Right atrium auricular region (tissue), 2 donors: ENCODE data around the gene RASAL2. TPM values are rescaled to one million over a fixed set of nuclear protein-coding genes. Genes with fewer than 3 reads are reported as not detected.

Source experiments
- DNase-seq: peaks from one replicate; pipeline ENCODE4 v3.0.0-alpha.2; 2019; ENCODE audit warnings: low spot score
- H3K27ac ChIP-seq, 2 donors: fragments of 200-600 bp; sonication (generic); 1 replicate in 1 of 2; 2 replicates in 1 of 2; pipeline ENCODE4 v1.5.1; 2016 to 2019
- H3K27me3 ChIP-seq, 2 donors: fragments of 200-600 bp; sonication (generic); one replicate each; pipeline versions ENCODE4 v1.5.1 to v1.6.0; 2017 to 2019
- H3K36me3 ChIP-seq: fragments of 200-600 bp; sonication (generic); one replicate; pipeline ENCODE4 v1.5.1; 2016
- H3K4me1 ChIP-seq, 2 donors: fragments of 200-600 bp; sonication (generic); one replicate each; pipeline versions ENCODE4 v1.5.1 to v1.6.0; 2017 to 2019
- H3K4me3 ChIP-seq, 2 donors: fragments of 200-600 bp; sonication (generic); 1 replicate in 1 of 2; 2 replicates in 1 of 2; pipeline ENCODE4 v1.5.1; 2017 to 2019; ENCODE audit warnings: mild to moderate bottlenecking in 1 of 2, moderate library complexity in 1 of 2
- H3K9me3 ChIP-seq, 2 donors: fragments of 200-600 bp; sonication (generic); one replicate each; pipeline ENCODE4 v1.5.1; 2019
- total RNA-seq, 2 donors: library from RNA; depleted of rRNA; stranded (reverse); fragments of >200 nt; gene quantifications; one replicate each; pipeline ENCODE4 v1.1.0, GENCODE V29; 2016
- TF ChIP-seq, protein P1 (sequence below), 2 donors: fragments of 200-600 bp; sonication (generic); IDR thresholded peaks; one replicate each; pipeline ENCODE4 v1.5.1; 2019; ENCODE audit warnings: antibody characterized with exemption in 2 of 2

The RASAL2 gene
- total RNA-seq, 2 donors from 2014 or later, result 34.1 to 44.7 TPM

DNA sequence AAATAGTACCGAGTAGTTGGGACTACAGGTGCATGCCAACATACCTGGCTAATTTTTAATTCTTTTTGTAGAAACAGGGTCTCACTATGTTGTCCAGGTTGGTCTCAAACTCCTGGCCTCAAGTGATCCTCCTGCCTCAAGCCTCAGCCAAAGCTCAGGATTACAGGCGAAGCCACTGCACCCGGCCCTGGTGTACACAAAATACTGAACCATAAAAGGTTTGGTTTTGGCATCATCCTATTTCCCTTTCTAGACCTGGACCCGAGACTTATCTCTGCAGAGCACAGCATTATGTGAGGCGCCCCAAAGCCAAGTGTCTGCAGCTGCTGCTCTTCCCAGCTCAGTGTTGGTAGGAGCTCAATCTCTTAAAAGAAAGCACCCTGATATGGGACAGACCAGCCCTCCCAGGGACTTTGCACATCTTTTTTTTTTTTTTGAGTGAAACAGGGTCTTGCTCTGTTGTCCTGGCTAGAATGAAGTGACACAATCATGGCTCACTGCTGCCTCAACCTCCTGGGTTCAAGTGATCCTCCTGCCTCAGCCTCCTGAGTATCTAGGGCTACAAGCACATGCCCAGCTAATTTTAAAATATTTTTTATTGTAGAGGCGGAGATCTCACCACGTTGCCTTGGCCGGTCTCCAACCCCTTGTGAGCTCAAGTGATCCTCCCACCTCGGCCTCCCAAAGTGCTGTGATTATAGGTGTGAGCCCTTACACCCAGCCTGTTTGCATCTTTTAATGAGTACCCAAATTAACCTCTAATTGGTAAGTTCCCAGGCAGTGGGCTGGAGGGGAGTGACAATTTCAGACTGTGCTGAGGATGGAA lies 439.4 kb downstream of the RASAL2 start:
- H3K27me3 ChIP-seq, result no peaks in the 10 kb centered on the region
- H3K4me1 ChIP-seq, result peaks cover 0 to 35% of the 10 kb centered on the region in 2 donors
- peak; percentile 52 for DNase-seq
- H3K27ac ChIP-seq, result no peak overlapping the region
- no peak overlapping the region for H3K4me3 ChIP-seq
- H3K9me3 ChIP-seq, result no peaks in the 10 kb centered on the region
- TF ChIP-seq, protein P1, sequence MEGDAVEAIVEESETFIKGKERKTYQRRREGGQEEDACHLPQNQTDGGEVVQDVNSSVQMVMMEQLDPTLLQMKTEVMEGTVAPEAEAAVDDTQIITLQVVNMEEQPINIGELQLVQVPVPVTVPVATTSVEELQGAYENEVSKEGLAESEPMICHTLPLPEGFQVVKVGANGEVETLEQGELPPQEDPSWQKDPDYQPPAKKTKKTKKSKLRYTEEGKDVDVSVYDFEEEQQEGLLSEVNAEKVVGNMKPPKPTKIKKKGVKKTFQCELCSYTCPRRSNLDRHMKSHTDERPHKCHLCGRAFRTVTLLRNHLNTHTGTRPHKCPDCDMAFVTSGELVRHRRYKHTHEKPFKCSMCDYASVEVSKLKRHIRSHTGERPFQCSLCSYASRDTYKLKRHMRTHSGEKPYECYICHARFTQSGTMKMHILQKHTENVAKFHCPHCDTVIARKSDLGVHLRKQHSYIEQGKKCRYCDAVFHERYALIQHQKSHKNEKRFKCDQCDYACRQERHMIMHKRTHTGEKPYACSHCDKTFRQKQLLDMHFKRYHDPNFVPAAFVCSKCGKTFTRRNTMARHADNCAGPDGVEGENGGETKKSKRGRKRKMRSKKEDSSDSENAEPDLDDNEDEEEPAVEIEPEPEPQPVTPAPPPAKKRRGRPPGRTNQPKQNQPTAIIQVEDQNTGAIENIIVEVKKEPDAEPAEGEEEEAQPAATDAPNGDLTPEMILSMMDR (IDR thresholded peaks at IDR 0.05), result no peak
- no peaks in the 10 kb centered on the region for H3K36me3 ChIP-seq

Other genes starting within 250 kb of the RASAL2 start
- gene SEC16B, start 124.0 kb upstream of the RASAL2 start, total RNA-seq, result 1 to 10 TPM; 1.9 to 5.8 TPM